Smooth muscle cell (in vitro differentiated cells): ENCODE results near the gene SMIM36. TPM values are rescaled to one million over a fixed set of nuclear protein-coding genes. Genes with fewer than 3 reads are reported as not detected.

Experiments used
- DNase-seq: peaks from one replicate; lab custom pipeline; 2025; ENCODE audit not compliant: unreplicated experiment; lab: John Stamatoyannopoulos, UW
- H2AFZ ChIP-seq: fragments of 200-600 bp; sonication (generic); 2 replicates; pipeline ENCODE4 v1.6.0; 2016; ENCODE audit warnings: antibody characterized with exemption, low read depth, mild to moderate bottlenecking
- H3F3A ChIP-seq: fragments of 200-600 bp; sonication (generic); 2 replicates; pipeline ENCODE4 v1.6.0; 2017; ENCODE audit warnings: antibody characterized with exemption, low read depth
- H3K27ac ChIP-seq: fragments of 200-600 bp; sonication (generic); 2 replicates; pipeline ENCODE4 v1.5.1; 2016; ENCODE audit warnings: low read depth, mild to moderate bottlenecking
- H3K27me3 ChIP-seq: fragments of 200-600 bp; sonication (generic); 2 replicates; pipeline ENCODE4 v1.6.1; 2016; ENCODE audit warnings: low read depth, mild to moderate bottlenecking
- H3K36me3 ChIP-seq: fragments of 200-600 bp; sonication (generic); 2 replicates; pipeline ENCODE4 v1.5.1; 2016; ENCODE audit warnings: low read depth
- H3K4me1 ChIP-seq: fragments of 200-600 bp; sonication (generic); 2 replicates; pipeline ENCODE4 v1.5.1; 2016; ENCODE audit warnings: low read depth
- H3K4me2 ChIP-seq: fragments of 200-600 bp; sonication (generic); 2 replicates; pipeline ENCODE4 v1.6.0; 2016; ENCODE audit warnings: mild to moderate bottlenecking
- H3K4me3 ChIP-seq: fragments of 200-600 bp; sonication (generic); 2 replicates; pipeline ENCODE4 v1.5.1; 2016; ENCODE audit warnings: mild to moderate bottlenecking
- H3K79me2 ChIP-seq: fragments of 200-600 bp; sonication (generic); 2 replicates; pipeline ENCODE4 v1.6.0; 2016; ENCODE audit warnings: low read depth, mild to moderate bottlenecking
- H3K9ac ChIP-seq: fragments of 200-600 bp; sonication (generic); 2 replicates; pipeline ENCODE4 v1.6.0; 2016; ENCODE audit warnings: low read depth
- H3K9me3 ChIP-seq: fragments of 200-600 bp; sonication (generic); replicated peaks from 2 replicates; pipeline ENCODE4 v1.5.1; 2016; ENCODE audit warnings: low read depth
- H4K20me1 ChIP-seq: fragments of 200-600 bp; sonication (generic); 2 replicates; pipeline ENCODE4 v1.6.0; 2016; ENCODE audit warnings: low read depth
- CTCF ChIP-seq: fragments of 200-600 bp; sonication (generic); IDR thresholded peaks from 2 replicates; pipeline ENCODE4 v1.5.1; 2017; ENCODE audit warnings: borderline replicate concordance, mild to moderate bottlenecking, antibody characterized with exemption; ENCODE audit not compliant: insufficient read depth, poor library complexity, severe bottlenecking
- WGBS: methylation state at CpG from one replicate; pipeline ENCODE4 v1.1.7; 2016; ENCODE audit warnings: low lambda C conversion rate; 5-methylcytosine and 5-hydroxymethylcytosine counted together
- polyA plus RNA-seq: library from polyadenylated mRNA; unstranded; fragments of >200 nt; fragmentation: Nextera tagmentation; extraction: Ambion mirVana; gene quantifications from 2 replicates; pipeline ENCODE4 v1.2.1, GENCODE V29; 2016
- total RNA-seq: library from RNA; depleted of rRNA; stranded (reverse); fragments of >200 nt; gene quantifications from 2 replicates; pipeline ENCODE4 v1.2.3, GENCODE V29; 2014

Gene SMIM36
- total and polyA plus RNA-seq, 2 experiments from 2014 or later = not detected

GRCh38 chr17:55416000-55416399, 95.3 kb downstream of the SMIM36 start:
- peaks cover 28% of the 10 kb centered on the region for H3K79me2 ChIP-seq
- H3K9me3 ChIP-seq = no peaks in the 10 kb centered on the region
- TF ChIP-seq CTCF = no peak

GRCh38 chr17:55414983-55415382, 96.3 kb downstream of the SMIM36 start:
- Histone ChIP-seq H3K4me2 (no peak overlapping the region), H3K79me2 (peaks cover 23% of the 10 kb centered on the region), H3K4me1 (peaks cover 3% of the 10 kb centered on the region), H3K27me3 (no peaks in the 10 kb centered on the region), H3K9ac (no peak overlapping the region), H4K20me1 (peaks cover 20% of the 10 kb centered on the region), H3K27ac (no peak overlapping the region), H3K9me3 (no peaks in the 10 kb centered on the region), H2AFZ (no peak overlapping the region), H3F3A (no peaks in the 10 kb centered on the region), H3K4me3 (no peak overlapping the region), H3K36me3 (peaks cover 11% of the 10 kb centered on the region)
- DNase-seq = no peak
- WGBS = 95% methylated on average over 4 of the region's 4 CpGs
- TF ChIP-seq CTCF = no peak

More at GRCh38 chr17:55416000-55416399, 95.3 kb downstream of the SMIM36 start:
- Histone ChIP-seq H3F3A (no peaks in the 10 kb centered on the region), H3K27me3 (no peaks in the 10 kb centered on the region), H3K4me3 (no peak overlapping the region), H3K4me1 (peaks cover 10% of the 10 kb centered on the region), H3K27ac (no peak overlapping the region), H3K36me3 (peaks cover 4% of the 10 kb centered on the region), H3K4me2 (no peak overlapping the region), H2AFZ (no peak overlapping the region), H4K20me1 (peaks cover 20% of the 10 kb centered on the region), H3K9ac (no peak overlapping the region)
- no peak for DNase-seq

GRCh38 chr17:55413825-55414489, 97.3 kb downstream of the SMIM36 start:
- DNase-seq = no peak
- 87% methylated on average over 8 of the region's 8 CpGs for WGBS
- Histone ChIP-seq H3K9me3 (no peaks in the 10 kb centered on the region), H3K27me3 (no peaks in the 10 kb centered on the region), H3K79me2 (peaks cover 18% of the 10 kb centered on the region), H3K27ac (no peak overlapping the region), H4K20me1 (peaks cover 20% of the 10 kb centered on the region), H3K4me2 (no peak overlapping the region), H3K36me3 (peaks cover 20% of the 10 kb centered on the region), H3F3A (no peaks in the 10 kb centered on the region), H2AFZ (no peak overlapping the region), H3K4me3 (no peak overlapping the region), H3K4me1 (no peaks in the 10 kb centered on the region), H3K9ac (no peak overlapping the region)
- TF ChIP-seq CTCF = no peak

DNA sequence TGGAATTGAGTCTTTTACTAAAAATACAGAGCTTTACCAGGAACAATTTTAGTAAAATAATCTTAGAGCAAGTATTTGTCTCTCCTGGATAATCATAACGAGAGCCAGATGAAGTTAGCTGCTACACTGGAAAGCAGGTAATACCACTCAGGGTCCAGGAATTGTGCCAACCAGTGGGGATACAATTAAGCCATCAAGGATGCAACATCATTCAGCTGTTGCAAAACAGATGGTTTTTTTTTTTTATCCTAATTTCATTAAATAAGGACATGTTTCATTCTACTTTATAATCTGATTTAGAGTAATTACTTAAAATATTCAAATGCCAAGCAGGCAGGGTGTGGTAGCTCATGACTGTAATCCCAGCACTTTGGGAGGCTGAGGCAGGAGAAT, 99.8 kb downstream of the SMIM36 start:
- no peak overlapping the region for H3K27ac ChIP-seq
- no peak overlapping the region for H3K4me3 ChIP-seq

More for the DNA sequence above, 99.8 kb downstream of the SMIM36 start:
- Histone ChIP-seq H4K20me1 (peaks cover 10% of the 10 kb centered on the region), H3K4me2 (no peak overlapping the region), H2AFZ (no peak overlapping the region), H3K4me1 (no peaks in the 10 kb centered on the region), H3F3A (no peaks in the 10 kb centered on the region), H3K27me3 (no peaks in the 10 kb centered on the region), H3K36me3 (peaks cover 26% of the 10 kb centered on the region), H3K9me3 (no peaks in the 10 kb centered on the region), H3K79me2 (peaks cover 9% of the 10 kb centered on the region), H3K9ac (no peak overlapping the region)
- WGBS = 92% methylated on average over 1 of the region's 1 CpG
- DNase-seq = no peak
- TF ChIP-seq CTCF = no peak
